ENCODE measurements around the gene FBN3. TPM values are rescaled to one million over a fixed set of nuclear protein-coding genes. Genes with fewer than 3 reads are reported as not detected.

Gene FBN3
- total RNA-seq, 4 donors from 2014 or later: 0.02 TPM; not detected in 3

GRCh38 chr19:8123683-8124082, 25.7 kb downstream of the FBN3 start:
- no peaks in the 10 kb centered on the region for H3K4me1 ChIP-seq
- no peak overlapping the region for H3K4me3 ChIP-seq
- H3K9me3 ChIP-seq: no peaks in the 10 kb centered on the region
- ATAC-seq: no peak
- no peak overlapping the region for H3K27ac ChIP-seq
- H3K27me3 ChIP-seq: peaks cover 19% of the 10 kb centered on the region
- no peaks in the 10 kb centered on the region for H3K36me3 ChIP-seq
- 75% methylated on average over 6 of the region's 22 CpGs; no CpG with 5 or more reads in 1 of the 2 donors for WGBS, 2 donors (ENCODE audit: low coverage in 1 of 2)
- TF ChIP-seq, protein P1, sequence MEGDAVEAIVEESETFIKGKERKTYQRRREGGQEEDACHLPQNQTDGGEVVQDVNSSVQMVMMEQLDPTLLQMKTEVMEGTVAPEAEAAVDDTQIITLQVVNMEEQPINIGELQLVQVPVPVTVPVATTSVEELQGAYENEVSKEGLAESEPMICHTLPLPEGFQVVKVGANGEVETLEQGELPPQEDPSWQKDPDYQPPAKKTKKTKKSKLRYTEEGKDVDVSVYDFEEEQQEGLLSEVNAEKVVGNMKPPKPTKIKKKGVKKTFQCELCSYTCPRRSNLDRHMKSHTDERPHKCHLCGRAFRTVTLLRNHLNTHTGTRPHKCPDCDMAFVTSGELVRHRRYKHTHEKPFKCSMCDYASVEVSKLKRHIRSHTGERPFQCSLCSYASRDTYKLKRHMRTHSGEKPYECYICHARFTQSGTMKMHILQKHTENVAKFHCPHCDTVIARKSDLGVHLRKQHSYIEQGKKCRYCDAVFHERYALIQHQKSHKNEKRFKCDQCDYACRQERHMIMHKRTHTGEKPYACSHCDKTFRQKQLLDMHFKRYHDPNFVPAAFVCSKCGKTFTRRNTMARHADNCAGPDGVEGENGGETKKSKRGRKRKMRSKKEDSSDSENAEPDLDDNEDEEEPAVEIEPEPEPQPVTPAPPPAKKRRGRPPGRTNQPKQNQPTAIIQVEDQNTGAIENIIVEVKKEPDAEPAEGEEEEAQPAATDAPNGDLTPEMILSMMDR (IDR thresholded peaks at IDR 0.05): no peak
- TF ChIP-seq EP300 (IDR thresholded peaks at IDR 0.05): no peak
- TF ChIP-seq POLR2A (IDR thresholded peaks at IDR 0.05): no peak
- TF ChIP-seq POLR2AphosphoS5 (IDR thresholded peaks at IDR 0.05): no peak

- TF ChIP-seq, protein P1 (IDR thresholded peaks at IDR 0.05): no peak
- TF ChIP-seq EP300 (IDR thresholded peaks at IDR 0.05): no peak
- TF ChIP-seq POLR2AphosphoS5 (IDR thresholded peaks at IDR 0.05): no peak
- no peaks in the 10 kb centered on the region for H3K9me3 ChIP-seq
- 80 to 83% methylated on average over 4 to 5 of the region's 26 CpGs for WGBS, 2 donors (ENCODE audit: low coverage in 1 of 2)
- no peak overlapping the region for H3K27ac ChIP-seq
- H3K4me3 ChIP-seq: no peak overlapping the region
- ATAC-seq: no peak
- H3K36me3 ChIP-seq: no peaks in the 10 kb centered on the region
- H3K27me3 ChIP-seq: peaks cover 2% of the 10 kb centered on the region
- H3K4me1 ChIP-seq: no peaks in the 10 kb centered on the region
Measured at GRCh38 chr19:8120636-8121480, 28.5 kb downstream of the FBN3 start.

DNA sequence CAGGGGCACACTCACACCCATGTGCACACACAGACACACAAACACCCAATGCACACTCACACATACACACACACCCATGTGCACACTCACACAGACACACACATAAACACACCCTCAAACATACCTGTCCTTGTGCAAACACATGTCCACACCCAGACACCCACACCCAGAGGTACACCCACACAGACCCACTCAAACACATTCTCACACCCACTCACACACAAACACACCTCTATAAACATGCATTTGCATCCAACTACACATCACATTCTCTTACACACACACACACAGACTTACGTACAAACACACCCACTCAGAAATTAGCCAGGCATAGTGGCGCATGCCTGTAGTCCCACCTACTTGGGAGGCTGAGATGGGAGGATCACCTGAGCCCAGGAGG, 31.4 kb downstream of the FBN3 start:
- Histone ChIP-seq H3K27ac (no peak overlapping the region), H3K9me3 (no peaks in the 10 kb centered on the region), H3K27me3 (no peaks in the 10 kb centered on the region), H3K4me3 (no peak overlapping the region), H3K4me1 (no peaks in the 10 kb centered on the region), H3K36me3 (no peaks in the 10 kb centered on the region)
- no peak for TF ChIP-seq POLR2A (IDR thresholded peaks at IDR 0.05)
- no peak for TF ChIP-seq EP300 (IDR thresholded peaks at IDR 0.05)
- TF ChIP-seq, protein P1 (IDR thresholded peaks at IDR 0.05): no peak
- no peak for TF ChIP-seq POLR2AphosphoS5 (IDR thresholded peaks at IDR 0.05)
- no peak for ATAC-seq
- WGBS, 2 donors (ENCODE audit: low coverage in 1 of 2): 100% methylated on average over 2 of the region's 2 CpGs; no CpG with 5 or more reads in 1 of the 2 donors

GRCh38 chr19:8116437-8117293, 32.7 kb downstream of the FBN3 start:
- Histone ChIP-seq H3K36me3 (no peaks in the 10 kb centered on the region), H3K9me3 (no peaks in the 10 kb centered on the region), H3K4me3 (no peak overlapping the region), H3K27me3 (no peaks in the 10 kb centered on the region), H3K27ac (no peak overlapping the region), H3K4me1 (no peaks in the 10 kb centered on the region)
- TF ChIP-seq EP300 (IDR thresholded peaks at IDR 0.05): no peak
- TF ChIP-seq, protein P1 (IDR thresholded peaks at IDR 0.05): no peak
- no peak for TF ChIP-seq POLR2AphosphoS5 (IDR thresholded peaks at IDR 0.05)
- TF ChIP-seq POLR2A (IDR thresholded peaks at IDR 0.05): no peak
- ATAC-seq: no peak
- 91% methylated on average over 4 of the region's 23 CpGs; no CpG with 5 or more reads in 1 of the 2 donors for WGBS, 2 donors (ENCODE audit: low coverage in 1 of 2)

All from gastroesophageal sphincter (tissue), 4 donors.